Camera-type eye (tissue), 1 donor: ENCODE data around the gene OR2J3. TPM values are rescaled to one million over a fixed set of nuclear protein-coding genes. Genes with fewer than 3 reads are reported as not detected.

ENCODE experiments used
- total RNA-seq: library from RNA; depleted of rRNA; stranded (reverse); fragments of >200 nt; gene quantifications from one replicate; pipeline ENCODE4 v1.2.3, GENCODE V29; 2014

OR2J3 gene
- total RNA-seq: not detected

DNA sequence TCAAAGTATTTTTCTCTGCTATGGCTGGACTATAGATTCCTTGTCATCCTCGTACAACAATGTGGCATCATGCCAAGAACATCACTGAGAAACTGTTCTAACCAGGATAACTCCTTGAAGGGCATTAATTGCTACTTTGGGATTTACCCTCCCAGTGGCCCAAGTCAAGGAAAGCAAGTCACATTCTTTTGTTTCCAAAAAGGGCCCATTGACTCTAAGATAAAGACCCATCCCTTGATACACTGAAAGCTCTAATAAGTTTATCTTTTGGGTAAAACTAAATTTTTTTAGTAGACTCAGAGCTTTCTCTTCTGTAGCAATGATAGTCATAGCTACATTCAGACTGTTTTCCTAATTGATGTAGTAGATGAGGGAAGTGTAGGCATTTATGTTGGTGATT is at the start of gene OR2J3:
Gene OR2J3, plus strand, starts transcription at position 301 of the 400 bp plus-strand sequence. CDS start 3,833 bp downstream, outside the sequence.

DNA sequence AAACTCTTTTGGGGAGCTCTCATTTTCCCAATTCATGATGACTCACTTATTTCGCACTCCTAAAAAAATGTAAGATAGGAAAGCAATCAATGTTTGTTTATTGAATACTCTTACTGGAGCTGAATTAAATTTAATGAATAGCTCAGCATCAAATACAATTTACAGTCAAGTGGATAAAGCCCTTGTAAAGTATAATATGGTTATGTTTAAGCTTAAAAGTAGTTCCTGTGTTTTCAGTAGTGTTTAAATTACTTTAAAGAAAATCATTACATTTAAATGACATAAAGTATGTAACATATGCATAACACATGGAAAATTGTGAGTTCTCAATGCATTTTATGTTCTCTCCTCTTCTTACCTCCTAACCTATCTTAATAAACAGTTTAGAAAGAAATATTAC is 20.6 kb upstream of the OR2J3 start, which contains the start of gene OR2B3:
Gene OR2B3, minus strand, starts transcription at position 101 of the 400 bp plus-strand sequence. Its CDS starts 65 bp downstream, at position 36.

DNA sequence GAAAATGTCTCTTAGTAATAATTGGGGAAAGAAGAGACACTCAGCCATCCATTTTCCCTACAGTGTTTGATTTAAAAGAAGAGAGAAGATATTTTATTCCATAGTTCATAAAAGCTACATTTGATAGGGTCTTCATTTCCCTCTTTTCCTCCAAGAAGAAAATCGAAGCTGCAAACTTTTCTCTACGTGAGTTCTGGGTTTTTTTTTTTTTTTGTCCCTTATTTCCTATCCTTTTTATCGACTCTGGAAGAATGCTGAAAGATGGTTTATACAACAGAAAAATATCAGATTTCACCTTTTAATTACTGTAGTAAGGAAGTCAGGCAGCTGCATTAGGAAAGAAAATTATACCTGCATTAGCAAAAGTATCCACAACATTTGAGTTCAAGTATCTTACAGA is 8.7 kb upstream of the OR2J3 start, which contains the start of gene OR2J1:
Gene OR2J1, plus strand, starts transcription at position 301 of the 400 bp plus-strand sequence. CDS start 1,453 bp downstream, outside the sequence.

Other genes starting within 250 kb of the OR2J3 start
- gene TRIM27, start 184.1 kb upstream of the OR2J3 start, total RNA-seq: 68.8 TPM
- gene ZNF311, start 102.7 kb upstream of the OR2J3 start, total RNA-seq: 2.9 TPM
- gene OR2W1, start 62.9 kb upstream of the OR2J3 start, total RNA-seq: not detected
- not detected for gene OR2B3, start 20.7 kb upstream of the OR2J3 start, total RNA-seq
- gene OR2J1, start 8.6 kb upstream of the OR2J3 start, total RNA-seq: not detected
- gene OR2J2, start 62.8 kb downstream of the OR2J3 start, total RNA-seq: not detected
- gene OR14J1, start 193.6 kb downstream of the OR2J3 start, total RNA-seq: not detected